Stimulated activated CD8-positive, alpha-beta memory T cell treated with anti-CD3 and anti-CD28 coated beads, Interleukin-7, amount 100 ng/mL, for 24 hours (primary cell): ENCODE measurements around the gene ZNF618.

Experiments
- DNase-seq: peaks from one replicate; pipeline ENCODE4 v3.0.0-alpha.2; 2020; ENCODE audit warnings: low read depth

ZNF618 gene

GRCh38 chr9:114002986-114003350, 126.9 kb downstream of the ZNF618 start:
- DNase-seq = no peak

- no peak for DNase-seq
These were observed 127.2 kb downstream of the ZNF618 start for GRCh38 chr9:114003351-114003750.

GRCh38 chr9:114003758-114004157, 127.6 kb downstream of the ZNF618 start:
- DNase-seq = no peak

GRCh38 chr9:114004221-114004716, 128.2 kb downstream of the ZNF618 start:
- no peak for DNase-seq

GRCh38 chr9:114005371-114006154, 129.5 kb downstream of the ZNF618 start:
- no peak for DNase-seq

- DNase-seq = no peak
These were observed 130.0 kb downstream of the ZNF618 start for GRCh38 chr9:114006155-114006550.

GRCh38 chr9:114006931-114007691, 131.0 kb downstream of the ZNF618 start:
- DNase-seq = no peak

- DNase-seq = no peak
These were observed 132.0 kb downstream of the ZNF618 start for GRCh38 chr9:114007991-114008666.

- DNase-seq = no peak
These were observed 132.7 kb downstream of the ZNF618 start for GRCh38 chr9:114008667-114009410.

GRCh38 chr9:114011313-114011712, 135.2 kb downstream of the ZNF618 start:
- no peak for DNase-seq

- no peak for DNase-seq
These were observed 136.0 kb downstream of the ZNF618 start for GRCh38 chr9:114012126-114012525.

- no peak for DNase-seq
These were observed 137.9 kb downstream of the ZNF618 start for GRCh38 chr9:114014044-114014443.

GRCh38 chr9:114015607-114016006, 139.5 kb downstream of the ZNF618 start:
- no peak for DNase-seq

GRCh38 chr9:114016101-114016500, 140.0 kb downstream of the ZNF618 start:
- no peak for DNase-seq

- no peak for DNase-seq
These were observed 140.7 kb downstream of the ZNF618 start for GRCh38 chr9:114016629-114017423.

- DNase-seq = no peak
These were observed 141.9 kb downstream of the ZNF618 start for GRCh38 chr9:114017741-114018715.

GRCh38 chr9:114021578-114021977, 145.5 kb downstream of the ZNF618 start:
- DNase-seq = no peak

- no peak for DNase-seq
These were observed 147.9 kb downstream of the ZNF618 start for GRCh38 chr9:114023961-114024360.

GRCh38 chr9:114025196-114025753, 149.2 kb downstream of the ZNF618 start:
- DNase-seq = no peak

- DNase-seq = no peak
These were observed 149.7 kb downstream of the ZNF618 start for GRCh38 chr9:114025760-114026159.
